Immature natural killer cell (primary cell): ENCODE data around the gene PDE8B. TPM values are rescaled to one million over a fixed set of nuclear protein-coding genes. Genes with fewer than 3 reads are reported as not detected.

Experiments
- DNase-seq, 3 donors: peaks; one replicate each; pipeline ENCODE4 v3.0.0; 2022; ENCODE audit warnings: mixed read lengths in 1 of 3
- H3K27ac Mint-ChIP-seq, 6 donors: one replicate each; pipeline ENCODE4 v1.8.0; 2020; ENCODE audit warnings: mixed read lengths in 6 of 6, mild to moderate bottlenecking in 5 of 6, inconsistent platforms in 4 of 6, moderate library complexity in 3 of 6
- H3K27me3 Mint-ChIP-seq, 3 donors: one replicate each; pipeline ENCODE4 v1.8.0; 2020 to 2021; ENCODE audit warnings: low read depth in 3 of 3, mild to moderate bottlenecking in 3 of 3, mixed read lengths in 3 of 3, moderate library complexity in 3 of 3, inconsistent platforms in 1 of 3
- H3K36me3 Mint-ChIP-seq, 3 donors: one replicate each; pipeline ENCODE4 v1.8.0; 2020; ENCODE audit warnings: mixed read lengths in 3 of 3, inconsistent platforms in 2 of 3, mild to moderate bottlenecking in 2 of 3
- H3K4me1 Mint-ChIP-seq, 2 donors: one replicate each; pipeline ENCODE4 v1.8.0; 2020; ENCODE audit warnings: inconsistent platforms in 2 of 2, mild to moderate bottlenecking in 2 of 2, mixed read lengths in 2 of 2, moderate library complexity in 1 of 2
- H3K4me3 Mint-ChIP-seq, 5 donors: one replicate each; pipeline ENCODE4 v1.8.0; 2020; ENCODE audit warnings: mild to moderate bottlenecking in 5 of 5, mixed read lengths in 5 of 5, inconsistent platforms in 3 of 5, moderate library complexity in 3 of 5
- H3K9me3 Mint-ChIP-seq, 6 donors: one replicate each; pipeline ENCODE4 v1.8.0; 2020; ENCODE audit warnings: mild to moderate bottlenecking in 6 of 6, mixed read lengths in 6 of 6, inconsistent platforms in 4 of 6, moderate library complexity in 3 of 6
- polyA plus RNA-seq, 3 donors: library from polyadenylated mRNA; unstranded; fragments of 300-500 nt; fragmentation: Illumina TruSeq; gene quantifications; one replicate each; pipeline ENCODE4 v1.2.3, GENCODE V29; 2021

The PDE8B gene
- polyA plus RNA-seq, 3 donors from 2014 or later, result 0.30 TPM; not detected in 2

DNA sequence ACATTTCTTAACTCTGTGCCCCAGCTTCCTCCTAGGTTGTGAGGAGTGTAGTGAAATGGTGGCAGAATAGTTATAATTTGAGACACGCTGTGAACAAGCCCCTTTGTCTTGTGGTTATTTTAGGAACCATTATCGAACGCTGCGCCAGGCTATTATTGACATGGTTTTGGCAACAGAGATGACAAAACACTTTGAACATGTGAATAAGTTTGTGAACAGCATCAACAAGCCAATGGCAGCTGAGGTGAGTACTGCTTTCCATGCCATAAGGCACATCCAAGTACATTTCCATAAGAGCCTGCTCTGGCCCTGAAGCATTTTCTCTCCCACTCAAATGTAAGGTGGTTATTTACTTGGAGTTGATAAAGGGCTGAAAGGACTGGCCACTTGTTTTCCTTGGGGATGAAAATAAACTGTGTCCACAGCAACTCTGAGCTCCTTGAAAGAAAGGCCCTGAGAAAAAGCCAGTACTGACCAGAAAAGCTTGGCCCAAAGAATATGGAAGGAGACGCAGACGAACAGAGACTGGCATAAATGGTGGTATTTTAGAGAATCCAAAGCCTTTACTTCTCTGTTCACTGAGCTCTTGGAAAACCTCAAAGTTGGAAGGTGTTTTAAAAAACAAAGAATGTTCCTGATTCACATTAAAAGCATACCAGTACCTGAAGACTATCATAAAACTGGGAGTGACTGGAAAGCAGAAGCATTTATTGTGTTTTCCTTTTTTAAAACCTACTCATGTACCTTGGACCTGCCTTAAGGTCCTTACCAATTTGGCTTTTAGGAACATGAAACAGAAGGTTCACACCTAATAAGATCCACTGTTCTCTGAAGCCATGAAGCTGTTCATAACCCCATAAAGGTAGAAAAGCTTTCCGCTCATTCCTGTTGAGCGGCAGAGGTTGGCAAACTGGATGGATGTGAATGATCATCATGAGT, 209.4 kb downstream of the PDE8B start:
- no peak overlapping the region for H3K27ac Mint-ChIP-seq
- H3K9me3 Mint-ChIP-seq, result no peaks in the 10 kb centered on the region
- H3K4me1 Mint-ChIP-seq, result no peaks in the 10 kb centered on the region
- DNase-seq, result no peak
- H3K4me3 Mint-ChIP-seq, result no peak overlapping the region
- H3K36me3 Mint-ChIP-seq, result peaks cover 6 to 7% (median 6%) of the 10 kb centered on the region in 3 donors
- peaks cover 0 to 10% (median 4%) of the 10 kb centered on the region in 3 donors for H3K27me3 Mint-ChIP-seq

DNA sequence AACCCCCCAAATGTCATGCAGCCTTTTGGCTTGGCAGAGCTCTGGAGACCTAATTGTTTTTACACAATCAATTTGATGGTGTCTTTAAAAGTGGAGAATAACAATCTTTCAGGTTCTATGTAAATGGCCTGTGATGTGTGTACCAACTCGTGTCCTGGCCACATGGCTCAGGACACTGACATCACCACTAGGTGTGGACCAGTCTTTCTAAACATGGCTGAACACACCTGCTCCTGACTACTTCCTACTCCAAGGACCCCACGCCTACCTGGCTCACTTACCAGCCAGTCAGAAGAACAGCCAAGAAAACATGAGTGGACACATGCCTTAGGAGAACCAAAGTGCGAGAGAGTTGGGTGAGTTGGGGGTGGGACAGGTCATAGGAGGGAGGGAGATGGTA, 210.5 kb downstream of the PDE8B start:
- Mint-ChIP-seq H3K27me3 (peaks cover 0 to 10% (median 3%) of the 10 kb centered on the region in 3 donors), H3K27ac (no peak overlapping the region)
- no peak for DNase-seq

DNA sequence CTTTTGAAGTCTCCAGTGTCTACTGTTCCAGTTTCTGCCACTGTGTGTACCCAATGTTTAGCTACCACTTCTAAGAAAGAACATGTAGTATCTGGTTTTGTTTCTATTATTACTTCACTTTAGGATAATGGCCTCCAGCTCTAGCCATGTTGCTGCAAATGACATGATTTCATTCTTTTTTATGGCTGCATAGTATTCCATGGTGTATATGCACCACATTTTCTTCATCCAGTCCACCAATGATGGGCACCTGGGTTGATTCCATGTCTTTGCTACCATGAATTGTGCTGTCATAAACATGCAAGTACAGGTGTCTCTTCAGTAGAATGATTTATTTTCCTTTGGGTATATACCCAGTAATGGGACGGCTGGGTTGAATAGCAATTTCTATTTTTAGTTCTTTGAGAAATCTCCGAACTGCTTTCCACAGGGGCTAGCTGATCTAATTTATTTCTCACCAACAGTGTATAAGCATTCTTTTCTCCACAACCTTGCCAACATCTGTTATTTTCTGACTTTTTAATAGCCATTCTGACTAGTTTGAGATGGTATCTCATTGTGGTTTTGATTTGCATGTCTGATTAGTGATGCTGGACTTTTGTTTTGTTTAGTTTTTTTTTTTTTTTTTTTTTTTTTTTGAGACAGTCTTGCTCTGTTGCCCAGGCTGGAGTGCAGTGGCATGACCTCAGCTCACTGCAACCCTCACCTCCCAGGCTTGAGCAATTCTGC, 212.7 kb downstream of the PDE8B start:
- Mint-ChIP-seq H3K9me3 (no peaks in the 10 kb centered on the region), H3K4me1 (no peaks in the 10 kb centered on the region), H3K27ac (no peak overlapping the region), H3K36me3 (peaks cover 6 to 22% (median 11%) of the 10 kb centered on the region in 3 donors), H3K4me3 (no peak overlapping the region), H3K27me3 (peaks cover 0 to 3% (median 0%) of the 10 kb centered on the region in 3 donors)
- no peak for DNase-seq

More for the DNA sequence above, 210.5 kb downstream of the PDE8B start:
- Mint-ChIP-seq H3K4me3 (no peak overlapping the region), H3K36me3 (peaks cover 6 to 11% (median 9%) of the 10 kb centered on the region in 3 donors), H3K9me3 (no peaks in the 10 kb centered on the region), H3K4me1 (no peaks in the 10 kb centered on the region)

DNA sequence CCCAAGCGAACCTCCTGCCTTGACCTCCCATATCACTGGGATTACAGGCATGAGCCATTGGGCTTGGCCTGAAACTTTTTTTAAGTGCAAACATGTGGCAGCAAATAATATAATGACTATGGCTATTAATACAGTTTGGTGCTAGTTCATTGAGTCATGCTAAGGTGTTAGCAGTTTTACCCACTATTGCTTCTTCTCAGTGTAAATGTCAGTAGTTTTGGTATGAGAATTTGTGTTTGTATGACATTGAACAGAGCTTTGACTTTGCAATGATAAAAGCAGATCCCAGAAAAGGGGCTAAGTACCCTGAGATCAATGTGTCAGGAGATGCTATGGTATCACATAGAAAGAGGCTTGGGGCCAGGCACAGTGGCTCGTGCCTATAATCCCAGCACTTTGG, 214.4 kb downstream of the PDE8B start:
- no peak overlapping the region for H3K27ac Mint-ChIP-seq
- H3K27me3 Mint-ChIP-seq, result peaks cover 0 to 3% (median 0%) of the 10 kb centered on the region in 3 donors
- no peak for DNase-seq
- peaks cover 6 to 22% (median 16%) of the 10 kb centered on the region in 3 donors for H3K36me3 Mint-ChIP-seq
- no peaks in the 10 kb centered on the region for H3K9me3 Mint-ChIP-seq
- H3K4me3 Mint-ChIP-seq, result no peak overlapping the region
- H3K4me1 Mint-ChIP-seq, result no peaks in the 10 kb centered on the region

DNA sequence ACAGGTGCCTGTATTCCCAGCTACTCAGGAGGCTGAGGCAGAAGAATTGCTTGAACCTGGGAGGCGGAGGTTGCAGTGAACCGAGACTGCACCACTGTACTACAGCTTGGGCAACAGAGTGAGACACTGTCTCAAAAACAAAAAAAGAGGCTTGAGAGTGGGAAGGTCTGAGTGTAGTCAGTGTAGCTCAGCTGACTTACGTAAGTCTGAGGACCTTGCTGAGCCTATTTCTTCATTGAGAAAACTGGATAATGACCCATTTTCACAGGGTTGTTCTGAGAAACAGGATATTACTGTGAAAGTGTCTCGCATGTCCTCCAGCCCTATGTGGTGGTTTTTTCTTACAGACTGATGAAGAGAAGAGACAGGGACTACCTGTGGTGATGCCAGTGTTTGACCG, 214.9 kb downstream of the PDE8B start:
- Mint-ChIP-seq H3K27me3 (peaks cover 0 to 3% (median 0%) of the 10 kb centered on the region in 3 donors), H3K27ac (no peak overlapping the region), H3K4me3 (no peak overlapping the region), H3K9me3 (no peaks in the 10 kb centered on the region), H3K4me1 (no peaks in the 10 kb centered on the region), H3K36me3 (peaks cover 8 to 22% (median 19%) of the 10 kb centered on the region in 3 donors)
- DNase-seq, result no peak

DNA sequence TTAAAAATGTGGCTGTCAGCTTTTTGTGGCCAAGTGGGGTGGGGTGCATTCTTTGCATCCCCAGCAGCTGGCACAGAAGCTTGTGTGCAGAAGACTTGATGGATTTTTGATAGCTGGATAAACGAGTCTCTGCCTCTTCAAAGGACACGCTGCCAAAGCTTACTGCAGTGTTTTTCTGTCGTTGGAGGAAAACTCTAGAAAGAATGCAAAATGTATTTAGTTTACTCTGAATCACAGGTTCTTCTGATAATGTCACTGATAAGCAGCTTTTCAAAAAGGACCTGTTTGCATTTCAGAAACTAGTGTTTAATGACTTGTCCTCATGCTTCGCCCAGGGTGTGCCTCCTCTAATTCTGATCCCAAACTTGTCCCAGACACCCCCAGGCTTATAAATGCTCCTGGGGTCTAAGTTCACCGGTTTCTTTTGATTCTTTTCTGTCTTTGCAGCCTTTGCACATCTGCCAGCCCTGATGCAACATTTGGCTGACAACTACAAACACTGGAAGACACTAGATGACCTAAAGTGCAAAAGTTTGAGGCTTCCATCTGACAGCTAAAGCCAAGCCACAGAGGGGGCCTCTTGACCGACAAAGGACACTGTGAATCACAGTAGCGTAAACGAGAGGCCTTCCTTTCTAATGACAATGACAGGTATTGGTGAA, 215.6 kb downstream of the PDE8B start:
- H3K36me3 Mint-ChIP-seq, result peaks cover 14 to 29% (median 26%) of the 10 kb centered on the region in 3 donors
- no peaks in the 10 kb centered on the region for H3K9me3 Mint-ChIP-seq
- H3K27ac Mint-ChIP-seq, result no peak overlapping the region
- no peaks in the 10 kb centered on the region for H3K27me3 Mint-ChIP-seq
- no peak overlapping the region for H3K4me3 Mint-ChIP-seq
- DNase-seq, result no peak
- no peaks in the 10 kb centered on the region for H3K4me1 Mint-ChIP-seq

DNA sequence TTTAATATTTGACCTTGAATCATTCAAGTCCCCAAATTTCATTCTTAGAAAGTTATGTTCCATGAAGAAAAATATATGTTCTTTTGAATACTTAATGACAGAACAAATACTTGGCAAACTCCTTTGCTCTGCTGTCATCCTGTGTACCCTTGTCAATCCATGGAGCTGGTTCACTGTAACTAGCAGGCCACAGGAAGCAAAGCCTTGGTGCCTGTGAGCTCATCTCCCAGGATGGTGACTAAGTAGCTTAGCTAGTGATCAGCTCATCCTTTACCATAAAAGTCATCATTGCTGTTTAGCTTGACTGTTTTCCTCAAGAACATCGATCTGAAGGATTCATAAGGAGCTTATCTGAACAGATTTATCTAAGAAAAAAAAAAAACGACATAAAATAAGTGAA, 216.2 kb downstream of the PDE8B start:
- no peaks in the 10 kb centered on the region for H3K27me3 Mint-ChIP-seq
- no peaks in the 10 kb centered on the region for H3K9me3 Mint-ChIP-seq
- peaks cover 19 to 34% (median 32%) of the 10 kb centered on the region in 3 donors for H3K36me3 Mint-ChIP-seq
- no peak for DNase-seq
- H3K27ac Mint-ChIP-seq, result no peak overlapping the region
- H3K4me1 Mint-ChIP-seq, result no peaks in the 10 kb centered on the region
- no peak overlapping the region for H3K4me3 Mint-ChIP-seq

DNA sequence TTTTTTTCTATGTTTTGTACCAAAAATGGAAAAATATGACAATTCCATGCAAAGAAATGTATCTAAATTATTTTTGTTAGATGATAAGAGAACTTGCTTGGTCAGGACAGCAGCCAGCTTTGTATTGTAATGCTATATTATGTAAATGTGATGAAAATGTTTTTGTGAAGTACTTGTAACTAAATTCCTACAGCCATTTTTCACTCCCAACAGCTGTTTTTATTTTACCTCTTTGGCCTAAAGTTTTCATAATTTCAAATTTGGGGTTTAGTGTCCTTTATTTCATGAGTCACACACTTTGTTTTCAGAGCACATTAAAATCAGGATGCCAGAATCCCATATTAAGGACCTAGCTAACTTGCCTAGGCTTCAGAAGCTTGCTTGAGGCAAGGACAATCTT, 217.5 kb downstream of the PDE8B start:
- Mint-ChIP-seq H3K36me3 (peaks cover 26 to 45% (median 39%) of the 10 kb centered on the region in 3 donors), H3K4me3 (no peak overlapping the region), H3K9me3 (no peaks in the 10 kb centered on the region), H3K27ac (no peak overlapping the region), H3K4me1 (no peaks in the 10 kb centered on the region), H3K27me3 (no peaks in the 10 kb centered on the region)
- DNase-seq, result no peak

DNA sequence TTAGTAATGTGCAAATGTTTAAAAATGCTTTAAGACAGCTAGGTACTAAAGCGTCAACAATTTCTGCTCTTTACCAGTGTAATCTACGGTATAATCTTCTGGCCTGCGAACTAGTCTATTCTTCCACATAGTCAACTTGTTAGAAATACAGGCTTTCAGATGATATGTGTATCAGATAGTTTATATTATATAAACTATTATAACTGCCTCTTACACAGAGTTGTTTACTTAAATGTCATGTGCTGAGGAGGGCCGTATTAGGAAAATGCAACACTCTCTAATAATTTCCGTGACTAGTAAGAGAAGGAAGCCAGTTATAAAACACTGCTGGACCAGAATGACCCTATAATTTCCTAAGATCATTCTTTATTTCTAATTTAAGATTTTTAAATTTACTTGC, 218.0 kb downstream of the PDE8B start:
- Mint-ChIP-seq H3K27me3 (no peaks in the 10 kb centered on the region), H3K4me1 (no peaks in the 10 kb centered on the region), H3K27ac (no peak overlapping the region), H3K4me3 (no peak overlapping the region), H3K36me3 (peaks cover 29 to 48% (median 40%) of the 10 kb centered on the region in 3 donors), H3K9me3 (no peaks in the 10 kb centered on the region)
- no peak for DNase-seq

DNA sequence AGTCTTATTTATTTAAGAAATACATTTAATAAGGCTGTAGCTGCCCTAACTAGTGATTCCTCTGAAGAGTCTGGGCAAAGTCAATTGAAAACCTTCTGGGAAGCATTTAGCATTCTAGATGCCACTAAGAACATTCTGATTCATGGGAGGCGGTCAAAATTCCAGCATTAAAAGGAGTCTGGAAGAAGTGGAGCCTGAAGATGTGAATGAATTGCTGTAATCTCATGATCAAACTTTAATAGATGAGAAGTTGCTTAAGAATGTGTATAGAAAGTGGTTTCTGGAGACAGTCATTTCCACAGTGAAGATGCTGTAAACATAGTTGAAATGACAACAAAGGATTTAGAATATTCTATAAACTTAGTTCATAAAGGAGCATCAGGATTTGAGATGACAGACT, 220.2 kb downstream of the PDE8B start:
- H3K36me3 Mint-ChIP-seq, result peaks cover 35 to 52% (median 37%) of the 10 kb centered on the region in 3 donors
- DNase-seq, result no peak
- H3K4me3 Mint-ChIP-seq, result no peak overlapping the region
- no peaks in the 10 kb centered on the region for H3K4me1 Mint-ChIP-seq
- H3K9me3 Mint-ChIP-seq, result no peaks in the 10 kb centered on the region
- H3K27ac Mint-ChIP-seq, result no peak overlapping the region
- H3K27me3 Mint-ChIP-seq, result peaks cover 0 to 3% (median 0%) of the 10 kb centered on the region in 3 donors

DNA sequence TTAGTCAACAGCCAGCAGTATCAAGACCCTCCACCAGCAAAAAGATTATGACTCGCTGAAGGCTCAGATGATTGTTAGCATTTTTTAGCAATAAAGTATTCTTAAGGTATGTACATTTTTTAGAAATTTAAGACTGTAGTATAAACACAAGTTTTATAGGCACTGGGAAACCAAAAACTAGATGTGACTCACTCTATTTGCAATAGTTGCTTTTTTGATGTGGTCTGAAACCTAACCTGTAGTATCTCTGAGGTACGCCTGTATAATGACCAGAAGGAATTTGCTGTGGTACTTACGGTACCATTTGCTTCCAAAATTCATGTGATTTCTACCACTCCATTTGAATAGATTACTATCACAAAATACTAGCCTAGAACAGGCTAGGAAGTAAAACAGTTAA, 220.8 kb downstream of the PDE8B start:
- H3K36me3 Mint-ChIP-seq, result peaks cover 36 to 58% (median 40%) of the 10 kb centered on the region in 3 donors
- H3K4me1 Mint-ChIP-seq, result no peaks in the 10 kb centered on the region
- H3K9me3 Mint-ChIP-seq, result no peaks in the 10 kb centered on the region
- no peak overlapping the region for H3K27ac Mint-ChIP-seq
- no peak overlapping the region for H3K4me3 Mint-ChIP-seq
- no peak for DNase-seq
- H3K27me3 Mint-ChIP-seq, result peaks cover 0 to 3% (median 0%) of the 10 kb centered on the region in 3 donors

DNA sequence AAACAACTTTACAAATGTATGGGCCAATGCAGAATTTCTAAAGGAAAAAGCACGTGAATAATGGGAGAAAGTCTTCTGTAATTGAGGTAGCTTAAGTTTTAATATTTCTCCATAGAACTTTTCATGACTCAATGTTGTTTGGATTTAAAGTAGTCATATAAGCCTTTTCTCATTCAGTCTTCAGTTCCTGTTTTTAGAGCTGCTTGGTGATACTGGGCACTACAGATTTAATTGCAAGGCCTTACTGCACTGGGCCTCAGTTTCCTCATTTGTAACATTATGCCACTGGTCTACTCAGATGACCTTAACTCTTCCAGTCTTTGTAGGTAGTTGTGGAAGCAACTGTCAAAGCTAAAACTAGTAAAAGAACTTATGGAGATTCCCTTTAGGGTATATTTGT, 221.2 kb downstream of the PDE8B start:
- Mint-ChIP-seq H3K27me3 (peaks cover 0 to 3% (median 0%) of the 10 kb centered on the region in 3 donors), H3K27ac (no peak overlapping the region), H3K36me3 (peaks cover 35 to 62% (median 43%) of the 10 kb centered on the region in 3 donors), H3K4me1 (no peaks in the 10 kb centered on the region), H3K4me3 (no peak overlapping the region), H3K9me3 (no peaks in the 10 kb centered on the region)
- DNase-seq, result no peak

DNA sequence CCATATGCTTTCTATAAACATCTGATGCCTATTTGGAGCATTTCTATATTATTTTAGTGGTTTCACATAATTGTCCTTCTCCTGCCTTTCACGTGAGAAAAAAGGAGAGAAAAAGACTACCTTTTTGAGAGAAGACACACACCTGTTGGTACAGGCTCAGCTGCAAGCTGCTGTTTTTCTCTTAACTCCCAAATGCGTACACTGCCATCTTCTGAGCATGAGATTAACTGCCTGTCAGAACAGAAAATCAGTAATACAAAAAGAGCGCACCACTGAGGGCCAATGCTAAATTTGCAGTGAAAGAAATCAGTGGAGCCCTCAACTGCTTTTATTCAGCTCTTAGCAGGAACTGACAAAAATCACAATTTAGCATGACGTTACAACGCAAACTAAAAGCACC, 226.7 kb downstream of the PDE8B start:
- Mint-ChIP-seq H3K27me3 (peaks cover 0 to 3% (median 0%) of the 10 kb centered on the region in 3 donors), H3K27ac (no peak overlapping the region), H3K4me1 (no peaks in the 10 kb centered on the region), H3K4me3 (no peak overlapping the region), H3K9me3 (no peaks in the 10 kb centered on the region), H3K36me3 (peaks cover 28 to 60% (median 34%) of the 10 kb centered on the region in 3 donors)
- DNase-seq, result no peak
